Stimulated activated CD4-positive, alpha-beta T cell treated with anti-CD3 and anti-CD28 coated beads, Interleukin-15, amount 100 ng/mL, for 1 hour (primary cell): Measurements from ENCODE around the gene SIRT6.
"Not testable (repeated sequence)": the region's sequence is repeated elsewhere in the genome, so short reads cannot be mapped to it uniquely, and the experiment has no call there.

ENCODE experiments used
- DNase-seq, 2 donors: peaks; one replicate each; pipeline ENCODE4 v3.0.0-alpha.2; 2020; ENCODE audit warnings: low read depth in 1 of 2, low spot score in 1 of 2

SIRT6 gene

GRCh38 chr19:4138445-4138844 is 43.9 kb downstream of the SIRT6 start:
- DNase-seq, result no peak

- no peak for DNase-seq
Observed at GRCh38 chr19:4136680-4137088, 45.7 kb downstream of the SIRT6 start.

GRCh38 chr19:4135386-4135785 is 47.0 kb downstream of the SIRT6 start:
- not testable (repeated sequence) for DNase-seq

- no peak for DNase-seq
Observed at GRCh38 chr19:4134351-4134750, 48.0 kb downstream of the SIRT6 start.

GRCh38 chr19:4130744-4131438 is 51.5 kb downstream of the SIRT6 start:
- no peak for DNase-seq

- DNase-seq, result not testable (repeated sequence)
Observed at GRCh38 chr19:4129050-4129449, 53.3 kb downstream of the SIRT6 start.

GRCh38 chr19:4127322-4127721 is 55.0 kb downstream of the SIRT6 start:
- DNase-seq, result not testable (repeated sequence)

GRCh38 chr19:4124638-4125037 is 57.7 kb downstream of the SIRT6 start:
- DNase-seq, result no peak
